ENCODE results near the gene ADH6. TPM values are rescaled to one million over a fixed set of nuclear protein-coding genes. Genes with fewer than 3 reads are reported as not detected.

Gene ADH6
- total RNA-seq = not detected in 2 replicates

DNA sequence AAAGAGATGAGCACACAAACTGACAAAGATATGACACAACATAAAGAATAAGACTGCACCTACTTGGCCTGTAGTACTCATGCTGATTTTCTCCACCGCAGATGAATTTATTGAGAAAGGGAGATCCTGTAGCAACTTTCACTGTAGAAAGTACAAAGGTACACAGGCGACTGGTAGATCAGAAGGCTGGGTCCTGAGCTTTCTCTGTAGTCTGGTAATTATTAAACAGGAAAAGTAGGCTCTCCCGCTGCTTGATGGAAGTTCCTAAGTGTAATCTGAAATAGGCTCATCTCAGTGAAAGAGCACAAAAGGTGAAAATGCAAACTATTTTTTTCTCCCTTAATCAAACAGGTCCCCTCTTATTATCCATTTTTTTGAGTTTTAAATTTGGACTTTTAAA is at the start of gene ADH6:
ADH6 (minus strand) TSS at position 175 of the 400 bp plus-strand sequence; CDS start at position 81, 94 bp downstream.
- CTCF ChIA-PET = no interaction called here
- TF ChIP-seq, protein P1, sequence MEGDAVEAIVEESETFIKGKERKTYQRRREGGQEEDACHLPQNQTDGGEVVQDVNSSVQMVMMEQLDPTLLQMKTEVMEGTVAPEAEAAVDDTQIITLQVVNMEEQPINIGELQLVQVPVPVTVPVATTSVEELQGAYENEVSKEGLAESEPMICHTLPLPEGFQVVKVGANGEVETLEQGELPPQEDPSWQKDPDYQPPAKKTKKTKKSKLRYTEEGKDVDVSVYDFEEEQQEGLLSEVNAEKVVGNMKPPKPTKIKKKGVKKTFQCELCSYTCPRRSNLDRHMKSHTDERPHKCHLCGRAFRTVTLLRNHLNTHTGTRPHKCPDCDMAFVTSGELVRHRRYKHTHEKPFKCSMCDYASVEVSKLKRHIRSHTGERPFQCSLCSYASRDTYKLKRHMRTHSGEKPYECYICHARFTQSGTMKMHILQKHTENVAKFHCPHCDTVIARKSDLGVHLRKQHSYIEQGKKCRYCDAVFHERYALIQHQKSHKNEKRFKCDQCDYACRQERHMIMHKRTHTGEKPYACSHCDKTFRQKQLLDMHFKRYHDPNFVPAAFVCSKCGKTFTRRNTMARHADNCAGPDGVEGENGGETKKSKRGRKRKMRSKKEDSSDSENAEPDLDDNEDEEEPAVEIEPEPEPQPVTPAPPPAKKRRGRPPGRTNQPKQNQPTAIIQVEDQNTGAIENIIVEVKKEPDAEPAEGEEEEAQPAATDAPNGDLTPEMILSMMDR (IDR thresholded peaks at IDR 0.05) = no peak
- H3K4me1 Mint-ChIP-seq = peaks cover 2% of the 10 kb centered on the region
- H3K4me3 Mint-ChIP-seq = no peak within 1 kb of the TSS
- no peak for ATAC-seq (ENCODE audit: low read depth)
- DNase-seq = no peak
- H3K36me3 Mint-ChIP-seq (ENCODE audit: low read depth) = no peaks in the 10 kb centered on the region
- POLR2A ChIA-PET = no interaction called here
- no peaks in the 10 kb centered on the region for H3K27me3 Mint-ChIP-seq
- H3K27ac Mint-ChIP-seq = no peak within 1 kb of the TSS
- peaks cover 5% of the 10 kb centered on the region for H3K9me3 Mint-ChIP-seq
- intact Hi-C loops (cut with micrococcal nuclease) = no loop called here

DNA sequence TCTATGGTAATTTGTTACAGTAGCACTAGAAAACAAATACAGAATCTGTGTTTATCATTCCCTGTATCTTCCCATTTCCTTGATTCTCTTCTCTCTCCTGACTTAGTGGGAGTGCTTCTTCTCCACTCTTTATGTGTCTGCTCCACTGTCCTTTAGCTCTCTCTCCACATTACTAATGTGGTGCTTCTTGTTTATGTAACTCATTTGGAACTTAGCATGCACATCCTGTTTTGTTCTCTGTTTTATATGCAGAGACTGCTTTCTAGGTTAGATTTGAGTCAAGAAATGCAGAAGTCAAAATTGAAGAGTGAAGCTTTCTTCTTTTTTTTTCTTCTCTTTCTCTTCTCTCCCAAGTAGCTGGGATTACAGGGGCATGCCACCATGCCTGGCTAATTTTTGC is 45.9 kb upstream of the ADH6 start:
- H3K27ac Mint-ChIP-seq = no peak overlapping the region
- H3K9me3 Mint-ChIP-seq = peaks cover 8% of the 10 kb centered on the region
- H3K4me3 Mint-ChIP-seq = no peak overlapping the region
- no peaks in the 10 kb centered on the region for H3K4me1 Mint-ChIP-seq
- TF ChIP-seq, protein P1 (IDR thresholded peaks at IDR 0.05) = no peak
- ATAC-seq (ENCODE audit: low read depth) = no peak
- DNase-seq = no peak
- H3K36me3 Mint-ChIP-seq (ENCODE audit: low read depth) = no peaks in the 10 kb centered on the region
- H3K27me3 Mint-ChIP-seq = no peaks in the 10 kb centered on the region
- ChIA-PET CTCF (no interaction called here), POLR2A (no interaction called here)
- intact Hi-C loops (cut with micrococcal nuclease) = no loop called here

DNA sequence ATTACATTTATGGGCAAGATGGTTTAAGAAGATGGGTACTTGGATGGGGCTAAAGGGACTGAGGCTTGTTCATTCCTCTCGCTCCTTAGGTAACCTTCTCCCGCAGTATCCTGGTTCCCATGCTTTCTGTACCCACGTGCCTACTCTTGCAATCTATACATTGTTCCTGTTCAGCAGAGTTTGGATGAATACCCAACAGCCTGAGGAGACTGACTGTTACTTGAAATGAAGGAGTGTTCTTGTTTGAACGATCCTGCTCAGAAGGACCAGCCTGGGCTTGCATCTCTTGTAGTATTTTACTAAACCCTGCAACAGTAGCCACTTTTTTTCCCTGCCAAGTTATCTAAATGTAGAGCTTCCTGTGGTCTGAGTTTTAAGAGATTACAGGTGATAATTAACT is 33.7 kb upstream of the ADH6 start:
- peaks cover 7% of the 10 kb centered on the region for H3K9me3 Mint-ChIP-seq
- ATAC-seq (ENCODE audit: low read depth) (no peak), DNase-seq (no peak)
- H3K36me3 Mint-ChIP-seq (ENCODE audit: low read depth) = no peaks in the 10 kb centered on the region
- H3K27me3 Mint-ChIP-seq = no peaks in the 10 kb centered on the region
- ChIA-PET POLR2A (no interaction called here), CTCF (no interaction called here)
- no peaks in the 10 kb centered on the region for H3K4me1 Mint-ChIP-seq
- no peak overlapping the region for H3K27ac Mint-ChIP-seq
- intact Hi-C loops (cut with micrococcal nuclease) = no loop called here
- no peak overlapping the region for H3K4me3 Mint-ChIP-seq
- TF ChIP-seq, protein P1 (IDR thresholded peaks at IDR 0.05) = no peak

DNA sequence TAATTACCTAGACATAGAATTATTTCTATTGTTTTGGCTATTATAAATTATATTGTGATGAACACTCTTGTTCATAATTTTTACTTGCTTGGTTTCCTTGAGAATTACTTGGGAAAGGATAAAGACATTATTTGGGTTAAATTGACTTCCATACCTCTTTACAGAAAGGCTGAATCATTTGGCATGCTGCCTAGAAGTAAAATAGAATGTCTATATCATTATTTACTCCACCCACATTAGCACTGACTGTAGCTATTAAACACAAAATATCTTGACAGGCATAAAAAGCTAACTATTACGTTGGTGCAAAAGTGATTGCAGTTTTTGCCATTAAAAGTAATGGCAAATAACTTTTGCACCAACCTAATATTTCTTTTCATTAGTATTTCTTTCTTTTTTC is 29.7 kb upstream of the ADH6 start:
- H3K27me3 Mint-ChIP-seq = no peaks in the 10 kb centered on the region
- CTCF ChIA-PET = no interaction called here
- H3K36me3 Mint-ChIP-seq (ENCODE audit: low read depth) = no peaks in the 10 kb centered on the region
- H3K27ac Mint-ChIP-seq = no peak overlapping the region
- ATAC-seq (ENCODE audit: low read depth) = no peak
- intact Hi-C loops (cut with micrococcal nuclease) = no loop called here
- POLR2A ChIA-PET = no interaction called here
- DNase-seq = no peak
- H3K9me3 Mint-ChIP-seq = peaks cover 12% of the 10 kb centered on the region
- TF ChIP-seq, protein P1 (IDR thresholded peaks at IDR 0.05) = no peak
- H3K4me3 Mint-ChIP-seq = no peak overlapping the region
- H3K4me1 Mint-ChIP-seq = no peaks in the 10 kb centered on the region

DNA sequence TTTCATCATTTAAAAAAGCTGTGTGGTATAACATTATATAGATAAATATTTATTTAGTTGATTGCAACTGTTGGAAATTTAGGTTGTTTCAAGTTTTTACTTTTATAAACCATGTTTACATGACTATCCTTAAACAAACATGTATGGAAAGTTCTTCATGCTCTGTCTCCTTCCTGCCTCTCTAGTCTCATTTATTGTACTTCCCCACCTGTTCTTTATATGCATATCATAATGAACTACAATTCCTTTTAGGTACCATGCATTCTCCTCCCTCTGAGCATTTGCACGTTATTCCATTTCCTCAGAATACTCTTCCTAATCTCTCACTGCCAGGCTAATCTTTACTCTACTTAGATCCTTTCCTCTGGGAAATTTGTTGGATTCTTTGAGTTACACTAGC is 16.9 kb upstream of the ADH6 start:
- no peak overlapping the region for H3K4me3 Mint-ChIP-seq
- no peaks in the 10 kb centered on the region for H3K4me1 Mint-ChIP-seq
- TF ChIP-seq, protein P1 (IDR thresholded peaks at IDR 0.05) = no peak
- POLR2A ChIA-PET = no interaction called here
- no peak for DNase-seq
- peaks cover 2% of the 10 kb centered on the region for H3K27me3 Mint-ChIP-seq
- no peak for ATAC-seq (ENCODE audit: low read depth)
- no peak overlapping the region for H3K27ac Mint-ChIP-seq
- no peaks in the 10 kb centered on the region for H3K36me3 Mint-ChIP-seq (ENCODE audit: low read depth)
- CTCF ChIA-PET = no interaction called here
- peaks cover 4% of the 10 kb centered on the region for H3K9me3 Mint-ChIP-seq
- intact Hi-C loops (cut with micrococcal nuclease) = no loop called here
